Medulla oblongata (tissue), 1 donor: ENCODE measurements around the gene R3HDM1.
"Not testable (repeated sequence)": the region's sequence is repeated elsewhere in the genome, so short reads cannot be mapped to it uniquely, and the experiment has no call there.

Source experiments
- DNase-seq: peaks from one replicate; pipeline ENCODE4 v3.0.0-alpha.2; 2015; ENCODE audit errors: extremely low spot score

The R3HDM1 gene

GRCh38 chr2:135641156-135642068 is 110.1 kb downstream of the R3HDM1 start:
- no peak for DNase-seq

DNA sequence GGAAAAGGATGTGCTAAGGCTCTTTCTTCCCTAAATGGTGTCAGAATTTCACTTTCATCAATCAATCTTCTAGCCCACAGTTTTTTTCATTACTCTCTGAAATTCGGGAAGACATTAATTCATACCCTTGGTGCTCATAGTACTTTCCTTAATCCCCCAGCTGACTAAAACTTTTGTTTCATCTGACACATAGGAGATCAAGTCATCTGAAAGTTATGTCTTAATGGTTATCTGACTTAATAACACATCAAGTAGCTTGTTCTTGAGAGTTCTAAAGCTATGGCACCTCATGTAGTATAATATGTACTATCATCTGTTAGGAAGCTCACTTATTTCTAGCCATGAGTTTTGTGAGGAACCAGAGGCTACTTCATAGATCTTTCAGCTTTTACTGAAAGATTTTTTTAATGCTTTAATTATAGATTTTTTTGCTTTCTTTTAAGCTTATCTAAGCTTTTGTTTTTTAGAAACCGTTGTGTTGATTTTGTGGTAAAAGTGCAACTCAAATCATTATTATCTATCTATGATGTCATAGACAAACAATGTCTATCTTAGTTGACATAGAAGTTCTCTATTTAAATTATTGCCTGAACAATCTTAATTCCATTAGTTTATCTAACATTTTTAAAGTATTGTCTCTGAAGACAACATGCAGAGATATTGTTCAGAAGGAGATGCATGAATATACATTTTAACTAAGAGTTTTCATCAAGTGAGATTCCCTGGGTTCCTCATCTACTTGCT is 116.7 kb downstream of the R3HDM1 start:
- no peak for DNase-seq

GRCh38 chr2:135650721-135651120 is 119.4 kb downstream of the R3HDM1 start:
- DNase-seq: no peak

GRCh38 chr2:135651717-135652116 is 120.4 kb downstream of the R3HDM1 start:
- DNase-seq: no peak

DNA sequence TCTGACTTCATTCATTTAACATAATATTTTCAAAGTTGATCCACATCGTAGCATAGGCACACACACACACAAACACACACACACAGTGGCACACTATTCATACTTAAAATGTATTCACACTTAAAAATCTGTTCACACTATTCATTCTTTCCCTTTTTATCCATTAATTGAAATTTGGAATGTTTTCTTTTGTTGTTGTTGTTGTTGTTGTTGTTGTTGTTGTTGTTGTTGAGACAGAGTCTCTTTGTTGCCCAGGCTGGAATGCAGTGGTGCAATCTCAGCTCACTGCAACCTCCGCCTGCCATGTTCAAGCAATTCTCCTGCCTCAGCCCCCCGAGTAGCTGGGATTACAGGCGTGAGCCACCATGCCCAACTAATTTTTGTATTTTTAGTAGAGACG is 123.0 kb downstream of the R3HDM1 start:
- DNase-seq: not testable (repeated sequence)

- no peak for DNase-seq
These were observed 126.7 kb downstream of the R3HDM1 start for GRCh38 chr2:135657806-135658582.

DNA sequence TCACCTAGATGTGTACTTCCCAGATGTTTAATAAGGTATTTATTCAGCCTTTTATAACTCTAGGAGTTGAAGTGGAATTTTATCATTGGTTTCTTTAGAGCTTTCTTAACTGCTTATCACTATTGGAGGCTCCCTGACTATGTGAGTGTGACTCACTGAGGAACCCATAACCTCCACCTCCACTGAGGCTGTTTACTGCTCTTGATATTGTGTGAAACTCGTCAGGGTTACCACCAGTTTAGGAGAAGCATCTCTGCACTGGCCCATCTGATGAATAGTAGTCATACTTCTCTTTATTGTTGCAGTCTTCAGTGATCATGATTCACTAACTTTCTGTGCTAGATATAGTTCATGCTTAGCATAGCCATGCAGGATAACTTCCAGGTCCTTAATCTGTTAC is 130.8 kb downstream of the R3HDM1 start:
- no peak for DNase-seq

DNA sequence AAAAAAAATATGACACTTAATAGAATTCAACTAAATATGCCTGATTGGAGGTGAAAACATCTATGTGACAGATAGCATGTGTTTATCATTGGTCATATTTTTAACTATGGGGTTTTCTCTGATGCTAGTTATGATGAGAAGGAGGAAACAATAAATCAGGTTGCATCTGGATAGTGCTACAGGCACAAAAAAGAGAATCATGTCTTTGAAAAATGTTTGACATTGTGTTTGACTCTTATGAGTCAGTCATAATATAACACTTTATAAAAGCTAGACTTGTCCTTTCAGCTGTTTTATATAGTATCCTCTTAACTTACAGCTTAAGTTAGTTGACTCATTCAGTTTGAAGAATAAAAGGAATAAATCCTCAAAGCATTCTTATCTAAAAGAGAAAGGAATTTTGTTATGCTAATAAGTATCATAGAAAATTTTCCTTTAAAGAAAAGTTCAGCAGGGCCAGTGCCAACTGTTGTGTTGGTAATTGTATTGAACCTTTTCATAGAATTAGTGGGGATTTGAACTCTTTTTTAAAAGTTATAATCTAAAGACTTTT is 131.9 kb downstream of the R3HDM1 start:
- no peak for DNase-seq

DNA sequence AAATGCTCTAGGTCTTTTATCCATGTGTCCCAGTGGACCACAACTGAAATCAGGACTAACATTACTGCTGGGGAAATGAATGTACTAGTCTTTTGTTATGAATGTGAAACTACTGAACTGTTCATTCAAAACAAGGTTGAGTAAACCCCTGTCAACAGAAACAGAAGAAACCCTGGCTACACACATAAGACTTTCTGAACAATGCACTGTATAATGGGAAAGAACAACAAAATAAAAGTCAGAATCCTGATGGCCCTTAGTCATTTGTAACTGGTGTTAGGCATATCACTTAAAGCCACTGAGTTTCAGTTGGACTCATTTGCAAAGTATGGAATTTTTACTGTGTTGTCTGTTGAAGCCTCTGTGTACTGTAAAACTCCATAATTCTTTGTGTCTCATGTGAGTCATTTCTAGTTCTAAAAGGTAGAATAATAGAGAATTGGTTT is 133.4 kb downstream of the R3HDM1 start:
- DNase-seq: no peak

DNA sequence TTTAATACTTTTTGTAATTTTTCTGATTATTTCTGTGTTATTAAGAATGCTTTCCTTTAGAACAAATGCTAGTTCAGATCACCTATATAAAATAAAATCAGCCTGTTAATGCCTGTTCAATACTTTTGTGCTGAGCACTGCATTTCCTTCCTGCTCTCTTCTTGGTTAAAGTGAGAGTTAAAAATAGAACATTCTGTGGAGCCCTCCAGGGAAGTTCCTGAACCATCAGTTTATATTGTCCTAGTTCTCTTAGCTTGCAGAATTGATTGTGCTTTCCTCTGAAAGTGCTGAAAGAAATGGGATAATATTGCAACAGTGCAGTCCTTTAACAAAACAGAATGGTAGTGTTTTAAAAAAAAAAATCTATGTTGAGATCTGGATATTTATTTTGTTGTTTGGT is 135.8 kb downstream of the R3HDM1 start:
- DNase-seq: peak; percentile 48

DNA sequence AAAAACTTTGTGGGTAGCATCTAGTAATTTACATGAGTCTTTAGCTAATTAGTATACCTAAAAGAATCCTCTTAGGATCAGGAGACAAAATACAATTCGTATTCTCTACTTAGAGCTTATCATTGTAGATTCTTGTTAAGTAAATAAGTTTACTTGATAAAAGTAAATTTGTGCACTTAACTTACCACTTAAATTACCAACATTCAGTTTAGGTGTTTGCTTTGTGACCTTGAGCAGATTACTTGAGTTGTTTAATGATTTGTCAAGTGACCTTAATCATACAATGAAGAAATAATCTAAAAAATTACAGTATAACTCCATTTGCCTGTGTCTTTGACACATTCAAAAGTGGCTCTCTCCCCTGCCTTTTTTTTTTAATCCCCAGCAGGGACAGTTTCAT is 143.2 kb downstream of the R3HDM1 start:
- DNase-seq: no peak

DNA sequence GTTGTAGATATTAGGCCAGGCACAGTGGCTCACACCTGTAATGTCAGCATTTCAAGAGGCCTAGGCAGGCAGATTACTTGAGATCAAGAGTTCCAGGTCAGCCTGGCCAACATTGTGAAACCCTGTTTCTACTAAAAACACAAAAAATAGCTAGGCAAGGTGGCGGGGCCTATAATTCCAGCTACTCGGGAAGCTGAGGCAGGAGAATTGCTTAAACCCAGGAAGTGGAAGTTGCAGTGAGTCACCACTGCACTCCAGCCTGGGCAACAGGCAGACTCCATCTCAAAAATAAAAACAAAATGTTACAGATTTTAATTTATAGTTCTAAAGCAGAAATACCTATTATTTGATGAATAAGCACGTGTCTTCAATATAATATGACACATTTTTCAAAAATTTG is 144.7 kb downstream of the R3HDM1 start:
- no peak for DNase-seq

DNA sequence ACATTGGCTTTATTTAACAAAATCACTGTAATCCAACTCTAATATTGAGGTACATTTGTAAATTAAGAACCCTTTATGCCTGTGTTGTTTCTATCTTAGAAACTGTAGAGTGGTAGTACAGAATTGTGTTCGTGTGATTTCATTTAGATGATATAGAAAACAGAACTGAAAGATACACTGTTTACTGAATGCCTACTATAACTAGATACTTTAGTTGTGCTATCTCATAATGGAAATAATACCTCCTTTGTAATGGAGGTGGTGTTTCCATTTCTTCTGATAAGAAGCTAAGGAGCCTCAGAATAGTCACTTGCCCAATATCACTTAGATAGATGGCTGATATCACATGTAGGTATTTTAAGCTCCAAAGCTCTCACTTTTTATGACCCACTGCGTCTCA is 147.8 kb downstream of the R3HDM1 start:
- DNase-seq: no peak

DNA sequence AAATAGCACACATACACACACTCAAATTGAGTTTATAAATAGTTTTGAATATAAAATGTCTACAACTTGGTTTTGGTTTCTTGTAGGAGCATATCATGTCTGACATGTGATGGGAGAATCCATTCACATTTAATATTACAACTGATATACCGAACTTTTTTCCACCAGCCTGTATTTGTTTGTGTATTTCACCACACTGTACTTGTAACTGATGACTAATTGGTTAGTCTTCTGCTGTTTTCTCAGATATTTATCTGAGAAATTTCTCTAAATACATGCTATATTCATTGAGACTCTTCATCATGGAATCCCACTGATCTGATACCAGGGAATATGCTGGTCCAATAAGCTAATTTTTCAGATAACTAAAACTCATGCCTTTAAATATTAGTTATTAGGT is 154.1 kb downstream of the R3HDM1 start:
- no peak for DNase-seq

DNA sequence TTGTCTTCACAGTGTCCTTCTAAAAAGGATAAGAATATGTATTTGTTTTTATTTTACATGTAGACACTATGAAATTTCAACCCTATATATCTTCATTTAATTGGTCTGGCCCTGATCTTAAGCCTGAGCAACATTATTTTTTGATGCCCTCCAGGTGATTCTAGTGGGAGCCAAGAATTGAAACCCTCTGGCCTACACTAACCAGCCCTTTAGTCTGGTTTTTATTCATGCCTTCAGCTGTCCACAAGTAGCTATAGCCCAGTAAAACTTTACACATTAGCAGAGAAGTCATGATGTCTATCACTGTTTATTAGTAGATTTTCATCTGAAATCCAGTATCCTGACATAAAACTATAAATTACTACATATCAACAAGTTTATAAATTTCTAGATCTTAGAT is 157.7 kb downstream of the R3HDM1 start:
- no peak for DNase-seq

GRCh38 chr2:135689679-135690078 is 158.4 kb downstream of the R3HDM1 start:
- no peak for DNase-seq

DNA sequence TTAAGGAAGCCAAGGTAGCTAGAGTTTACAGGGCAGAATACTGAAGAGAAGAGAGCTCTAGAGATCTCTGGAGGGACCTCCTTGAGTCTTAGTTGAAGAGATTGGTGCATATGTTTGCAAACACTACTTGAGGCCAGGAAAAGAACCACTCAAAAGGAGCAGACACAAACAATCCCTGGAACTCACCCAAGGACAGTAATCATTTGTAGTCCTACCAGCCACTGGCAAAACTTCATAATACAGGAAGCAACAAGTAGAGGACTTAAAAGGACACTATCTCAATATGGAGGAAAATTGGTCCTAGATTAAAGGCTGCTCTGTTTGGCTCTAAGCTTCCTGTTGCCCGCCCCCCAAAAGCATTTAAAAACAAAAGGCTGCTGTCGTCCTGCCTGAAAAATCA is 163.4 kb downstream of the R3HDM1 start:
- DNase-seq: no peak

DNA sequence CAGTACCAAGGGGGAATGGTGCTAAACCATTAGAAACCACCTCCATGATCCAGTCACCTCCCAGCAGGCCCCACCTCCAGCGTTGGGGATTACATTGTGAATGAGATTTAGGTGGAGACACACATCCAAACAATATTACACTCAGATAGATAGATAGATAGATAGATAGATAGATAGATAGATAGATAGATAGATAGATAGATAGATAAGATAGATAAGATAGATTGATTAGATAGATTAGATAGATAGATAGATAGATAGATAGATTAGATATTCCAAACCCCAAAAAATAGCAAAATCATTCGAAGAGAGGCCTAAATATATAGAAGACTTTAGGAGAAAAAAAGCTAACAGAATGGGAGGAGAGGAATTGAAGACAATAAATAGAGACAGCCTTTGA is 167.6 kb downstream of the R3HDM1 start:
- no peak for DNase-seq

DNA sequence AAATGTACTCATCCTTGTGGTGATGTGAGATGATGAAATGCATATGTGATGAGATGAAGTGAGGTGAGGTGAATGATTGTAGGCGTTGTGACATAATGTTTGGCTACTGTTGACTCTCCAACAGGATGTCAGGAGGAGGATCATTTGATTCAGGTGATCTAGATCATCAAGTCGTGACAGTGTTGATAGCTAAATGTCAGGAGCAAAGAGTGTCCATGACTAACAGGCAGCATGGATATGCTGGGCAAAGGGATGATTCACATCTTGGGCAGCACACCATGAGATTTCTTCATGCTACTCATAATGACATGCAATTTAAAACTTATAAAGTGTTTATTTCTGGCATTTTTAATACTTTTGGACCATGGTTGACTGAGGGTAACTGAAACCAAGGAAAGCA is 170.2 kb downstream of the R3HDM1 start:
- no peak for DNase-seq

DNA sequence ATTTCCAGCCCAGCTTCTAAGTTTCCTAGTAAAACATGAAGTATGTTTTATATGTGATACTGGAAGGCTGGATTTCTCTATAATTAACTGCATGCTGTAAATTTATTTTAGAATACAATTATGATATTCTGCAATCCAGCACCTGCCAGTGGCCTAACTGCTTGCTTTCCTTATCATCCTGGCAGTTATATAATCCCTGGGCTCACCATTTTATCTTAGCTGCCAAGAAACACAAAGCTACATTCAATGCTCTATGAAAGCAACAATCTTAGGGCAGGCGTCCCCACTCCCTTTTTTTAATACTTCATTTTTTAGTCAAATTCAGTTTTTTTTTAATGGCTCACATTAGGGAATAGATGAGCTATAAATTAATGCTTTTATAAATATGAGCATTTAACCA is 172.0 kb downstream of the R3HDM1 start:
- DNase-seq: no peak

- DNase-seq: not testable (repeated sequence)
These were observed 172.8 kb downstream of the R3HDM1 start for GRCh38 chr2:135704075-135704474.

GRCh38 chr2:135708159-135708558 is 176.9 kb downstream of the R3HDM1 start:
- DNase-seq: no peak
